CD4-positive, alpha-beta memory T cell (primary cell): ENCODE results near the gene C16orf89. TPM values are rescaled to one million over a fixed set of nuclear protein-coding genes. Genes with fewer than 3 reads are reported as not detected.
"Not testable (repeated sequence)": the region's sequence is repeated elsewhere in the genome, so short reads cannot be mapped to it uniquely, and the experiment has no call there.

ENCODE experiments used
- CTCF ChIA-PET: fragments of 350-600 bp; sonication (Branson Sonifier 250); formaldehyde crosslinking; loops from one replicate; lab custom pipeline; 2021; ENCODE audit warnings: inconsistent platforms; ENCODE audit not compliant: partially characterized antibody; lab: Charles Lee
- POLR2A ChIA-PET: fragments of 350-600 bp; sonication (Branson Sonifier 250); formaldehyde crosslinking; loops from one replicate; lab custom pipeline; 2021; ENCODE audit not compliant: partially characterized antibody; lab: Charles Lee
- DNase-seq, 5 donors: peaks; one replicate each; pipeline versions ENCODE4 v3.0.0 to v3.0.0-alpha.2; 2020 to 2022; ENCODE audit warnings: mixed read lengths in 1 of 5
- H3K27ac ChIP-seq: one replicate; pipeline ENCODE4 v1.7.0; 2013; ENCODE audit warnings: low read depth, low read length
- H3K27me3 ChIP-seq: 2 replicates; pipeline ENCODE4 v1.7.0; 2013; ENCODE audit warnings: mild to moderate bottlenecking, low read length, moderate library complexity; ENCODE audit not compliant: insufficient read depth
- H3K36me3 ChIP-seq: 2 replicates; pipeline ENCODE4 v1.7.0; 2013; ENCODE audit warnings: mild to moderate bottlenecking, low read length, moderate library complexity; ENCODE audit not compliant: insufficient read depth
- H3K4me1 ChIP-seq: 2 replicates; pipeline ENCODE4 v1.7.0; 2013; ENCODE audit warnings: mild to moderate bottlenecking, low read length, moderate library complexity; ENCODE audit not compliant: insufficient read depth
- H3K4me3 ChIP-seq, 2 donors: one replicate each; pipeline ENCODE4 v1.7.0; 2013; ENCODE audit warnings: low read length in 2 of 2, mild to moderate bottlenecking in 1 of 2
- H3K9me3 ChIP-seq, 2 donors: one replicate each; pipeline ENCODE4 v1.7.0; 2013; ENCODE audit warnings: low read length in 2 of 2, control low read depth in 1 of 2; ENCODE audit not compliant: control insufficient read depth in 1 of 2
- H3K27ac Mint-ChIP-seq, 7 donors: one replicate each; pipeline ENCODE4 v1.8.0; 2020 to 2021; ENCODE audit warnings: mixed read lengths in 7 of 7, mild to moderate bottlenecking in 6 of 7, inconsistent platforms in 3 of 7, moderate library complexity in 3 of 7
- H3K27me3 Mint-ChIP-seq, 2 donors: one replicate each; pipeline ENCODE4 v1.8.0; 2020 to 2021; ENCODE audit warnings: mixed read lengths in 2 of 2
- H3K36me3 Mint-ChIP-seq, 2 donors: one replicate each; pipeline ENCODE4 v1.8.0; 2020 to 2021; ENCODE audit warnings: mixed read lengths in 2 of 2, inconsistent platforms in 1 of 2, mild to moderate bottlenecking in 1 of 2
- H3K4me1 Mint-ChIP-seq, 4 donors: one replicate each; pipeline ENCODE4 v1.8.0; 2020 to 2021; ENCODE audit warnings: mixed read lengths in 4 of 4, mild to moderate bottlenecking in 1 of 4
- H3K4me3 Mint-ChIP-seq, 8 donors: one replicate each; pipeline ENCODE4 v1.8.0; 2020 to 2021; ENCODE audit warnings: mixed read lengths in 8 of 8, mild to moderate bottlenecking in 7 of 8, moderate library complexity in 6 of 8, inconsistent platforms in 3 of 8
- H3K9me3 Mint-ChIP-seq, 8 donors: one replicate each; pipeline ENCODE4 v1.8.0; 2020 to 2021; ENCODE audit warnings: mixed read lengths in 8 of 8, mild to moderate bottlenecking in 5 of 8, inconsistent platforms in 3 of 8, moderate library complexity in 1 of 8
- intact Hi-C: fragments of 100-400 bp; cut with micrococcal nuclease; formaldehyde crosslinking; loops from one replicate; pipeline ENCODE4 v1.15.1; 2023
- polyA plus RNA-seq, 2 donors: library from polyadenylated mRNA; unstranded; fragments of 300-500 nt; fragmentation: Illumina TruSeq; gene quantifications; one replicate each; pipeline ENCODE4 v1.2.3, GENCODE V29; 2021
- total RNA-seq, 2 experiments: library from RNA; stranded (reverse); gene quantifications; one replicate each; pipeline ENCODE4 v1.2.3, GENCODE V29; 2021

Gene C16orf89
- total and polyA plus RNA-seq, 4 experiments from 2014 or later = not detected

- not testable (repeated sequence) for H3K27me3 ChIP-seq, H3K27me3 Mint-ChIP-seq, H3K4me1 ChIP-seq, H3K36me3 Mint-ChIP-seq, H3K9me3 Mint-ChIP-seq, H3K36me3 ChIP-seq, H3K9me3 ChIP-seq
- DNase-seq = peak in 1 of 5 donors; percentile 99
- Mint-ChIP-seq H3K4me1 (peaks cover 8 to 24% (median 12%) of the 10 kb centered on the region in 4 donors), H3K4me3 (peak within 1 kb of the TSS; percentile 92 to 97 (median 96)), H3K27ac (peak within 1 kb of the TSS; percentile 87 to 99 (median 99))
- Histone ChIP-seq H3K27ac (peak within 1 kb of the TSS; percentile 56), H3K4me3 (peak within 1 kb of the TSS in 1 of 2 donors; percentile 51)
- intact Hi-C loops = loop anchor here (1.0 kb wide), 2 partner anchors 26 to 64 kb away; partner anchors contain the start of genes ALG1 and NAGPA
- ChIA-PET POLR2A (interaction anchor here (0.8 to 1.9 kb wide), 5 partner anchors 26 to 363 kb away, joined by 4 to 15 read pairs (median 6); partner anchors contain the start of genes ALG1, ANKS3, DNAAF8 and GLYR1), CTCF (interaction anchor here (0.6 kb wide), 1 partner anchor 15 kb away, joined by 4 read pairs; no protein-coding TSS in a partner anchor)
Observed at GRCh38 chr16:5097470-5098220, 31.9 kb upstream of the C16orf89 start, which contains the start of gene EEF2KMT. TSS of gene EEF2KMT (minus strand) at chr16:5097795. CDS start at chr16:5097739, 56 bp downstream.

GRCh38 chr16:5097061-5097469 lies 31.3 kb upstream of the C16orf89 start:
- H3K4me1 ChIP-seq, CTCF ChIA-PET, H3K27me3 Mint-ChIP-seq, H3K36me3 Mint-ChIP-seq, H3K36me3 ChIP-seq, H3K9me3 ChIP-seq, H3K27me3 ChIP-seq, H3K9me3 Mint-ChIP-seq: not testable (repeated sequence)
- peak overlapping the region in 1 of 2 donors; percentile 51 for H3K4me3 ChIP-seq
- Mint-ChIP-seq H3K27ac (peak overlapping the region; percentile 87 to 97 (median 96)), H3K4me1 (peaks cover 12 to 28% (median 16%) of the 10 kb centered on the region in 4 donors), H3K4me3 (peak overlapping the region; percentile 90 to 96 (median 91))
- POLR2A ChIA-PET = interaction anchor here (0.9 kb wide), 1 partner anchor 25 kb away, joined by 4 read pairs; the partner anchor contains the start of gene ALG1
- intact Hi-C loops = loop anchor here (1.0 kb wide), 2 partner anchors 26 to 64 kb away; partner anchors contain the start of genes ALG1 and NAGPA
- H3K27ac ChIP-seq = peak overlapping the region; percentile 56
- DNase-seq = peak; percentile 37 to 67 (median 44)

- H3K4me3 ChIP-seq = not testable (repeated sequence)
Observed at GRCh38 chr16:5096437-5097060, 30.8 kb upstream of the C16orf89 start.

GRCh38 chr16:5095145-5095830 lies 29.5 kb upstream of the C16orf89 start:
- H3K9me3 ChIP-seq, H3K27ac ChIP-seq, POLR2A ChIA-PET: not testable (repeated sequence)

More at GRCh38 chr16:5096437-5097060, 30.8 kb upstream of the C16orf89 start:
- H3K36me3 ChIP-seq, H3K9me3 ChIP-seq, H3K36me3 Mint-ChIP-seq, H3K9me3 Mint-ChIP-seq, H3K27me3 ChIP-seq, H3K27me3 Mint-ChIP-seq, CTCF ChIA-PET, DNase-seq, H3K4me1 ChIP-seq: not testable (repeated sequence)
- H3K27ac Mint-ChIP-seq = peak overlapping the region; percentile 87 to 97 (median 96)
- POLR2A ChIA-PET = interaction anchor here (0.9 kb wide), 1 partner anchor 25 kb away, joined by 4 read pairs; the partner anchor contains the start of gene ALG1
- H3K27ac ChIP-seq = peak overlapping the region; percentile 56
- H3K4me3 Mint-ChIP-seq = peak overlapping the region; percentile 90 to 96 (median 91)
- peaks cover 13 to 29% (median 17%) of the 10 kb centered on the region in 4 donors for H3K4me1 Mint-ChIP-seq
- intact Hi-C loops = loop anchor here (1.0 kb wide), 2 partner anchors 25 to 63 kb away; partner anchors contain the start of genes ALG1 and NAGPA

GRCh38 chr16:5093746-5094145 lies 28.0 kb upstream of the C16orf89 start:
- H3K4me1 ChIP-seq, H3K27me3 ChIP-seq, H3K4me3 Mint-ChIP-seq, CTCF ChIA-PET, POLR2A ChIA-PET, H3K9me3 ChIP-seq, DNase-seq, H3K4me3 ChIP-seq, H3K36me3 ChIP-seq, H3K27me3 Mint-ChIP-seq, H3K27ac ChIP-seq, H3K9me3 Mint-ChIP-seq: not testable (repeated sequence)
- Mint-ChIP-seq H3K36me3 (peaks cover 4 to 18% of the 10 kb centered on the region in 2 donors), H3K27ac (peak overlapping the region in 3 of 7 donors; percentile 52 to 67 (median 67)), H3K4me1 (peaks cover 11 to 27% (median 14%) of the 10 kb centered on the region in 4 donors)
- intact Hi-C loops = loop anchor here (2.0 to 5.0 kb wide), 2 partner anchors 246 to 469 kb away; partner anchors contain the start of genes GLYR1, MGRN1 and UBN1

More at GRCh38 chr16:5095145-5095830, 29.5 kb upstream of the C16orf89 start:
- peak overlapping the region in 1 of 8 donors; percentile 39 for H3K4me3 Mint-ChIP-seq
- H3K9me3 Mint-ChIP-seq, H3K4me1 ChIP-seq, H3K27me3 Mint-ChIP-seq, intact Hi-C loops, H3K4me3 ChIP-seq, DNase-seq, H3K27me3 ChIP-seq, CTCF ChIA-PET, H3K36me3 ChIP-seq: not testable (repeated sequence)
- peak overlapping the region in 4 of 7 donors; percentile 13 to 87 (median 29) for H3K27ac Mint-ChIP-seq
- H3K36me3 Mint-ChIP-seq = peaks cover 4 to 12% of the 10 kb centered on the region in 2 donors
- peaks cover 13 to 29% (median 17%) of the 10 kb centered on the region in 4 donors for H3K4me1 Mint-ChIP-seq

- H3K36me3 Mint-ChIP-seq = peaks cover 6 to 21% of the 10 kb centered on the region in 2 donors
- H3K4me1 ChIP-seq, H3K9me3 ChIP-seq, H3K27me3 Mint-ChIP-seq, H3K27ac ChIP-seq, H3K27ac Mint-ChIP-seq, H3K4me3 ChIP-seq, H3K4me3 Mint-ChIP-seq, DNase-seq, H3K27me3 ChIP-seq, POLR2A ChIA-PET, H3K36me3 ChIP-seq, H3K9me3 Mint-ChIP-seq: not testable (repeated sequence)
- intact Hi-C loops = loop anchor here (2.0 to 5.0 kb wide), 2 partner anchors 246 to 468 kb away; partner anchors contain the start of genes GLYR1, MGRN1 and UBN1
- peaks cover 11 to 24% (median 12%) of the 10 kb centered on the region in 4 donors for H3K4me1 Mint-ChIP-seq
- CTCF ChIA-PET = interaction anchor here (1.4 to 2.4 kb wide), 3 partner anchors 17 to 40 kb away, joined by 4 to 10 read pairs (median 6); no protein-coding TSS in a partner anchor
Observed at GRCh38 chr16:5093081-5093480, 27.3 kb upstream of the C16orf89 start.
